C1 segment of cervical spinal cord (tissue), 14 donors: ENCODE data around the gene RAB3B.
"Not testable (repeated sequence)": the region's sequence is repeated elsewhere in the genome, so short reads cannot be mapped to it uniquely, and the experiment has no call there.

Experiments used
- DNase-seq, 14 donors: peaks; one replicate each; lab custom pipeline; 2025; lab: John Stamatoyannopoulos, UW

The RAB3B gene

GRCh38 chr1:51990478-51990965 is at the start of gene RAB3B:
Gene RAB3B, minus strand, starts transcription at chr1:51990700. Its CDS starts 13,583 bp downstream, at chr1:51977117.
- peak in 1 of 14 donors; percentile 2 for DNase-seq

- DNase-seq, result no peak
Measured at GRCh38 chr1:52037909-52038308, 47.4 kb upstream of the RAB3B start.

- DNase-seq, result no peak
Measured at GRCh38 chr1:52037402-52037814, 46.9 kb upstream of the RAB3B start.

- no peak for DNase-seq
Measured at GRCh38 chr1:52034050-52034384, 43.5 kb upstream of the RAB3B start.

- DNase-seq, result peak; percentile 20 to 88 (median 68)
Measured at GRCh38 chr1:52033190-52034049, 42.9 kb upstream of the RAB3B start, which contains the start of gene KTI12. Gene KTI12, minus strand, starts transcription at chr1:52033810. Its CDS starts 49 bp downstream, at chr1:52033761.

GRCh38 chr1:52032785-52033131 is 42.3 kb upstream of the RAB3B start:
- peak in 6 of 14 donors; percentile 3 to 39 (median 22) for DNase-seq

- no peak for DNase-seq
Measured at GRCh38 chr1:52032124-52032784, 41.8 kb upstream of the RAB3B start.

GRCh38 chr1:52028839-52029238 is 38.3 kb upstream of the RAB3B start:
- not testable (repeated sequence) for DNase-seq

- DNase-seq, result no peak
Measured at GRCh38 chr1:52028328-52028727, 37.8 kb upstream of the RAB3B start.

GRCh38 chr1:52026278-52026677 is 35.8 kb upstream of the RAB3B start:
- DNase-seq, result no peak

- no peak for DNase-seq
Measured at GRCh38 chr1:52022133-52022532, 31.6 kb upstream of the RAB3B start.

- DNase-seq, result no peak
Measured at GRCh38 chr1:52008071-52008809, 17.7 kb upstream of the RAB3B start.

- DNase-seq, result no peak
Measured at GRCh38 chr1:52007215-52008002, 16.9 kb upstream of the RAB3B start.

- not testable (repeated sequence) for DNase-seq
Measured at GRCh38 chr1:52006081-52006553, 15.6 kb upstream of the RAB3B start.

GRCh38 chr1:52005548-52005947 is 15.0 kb upstream of the RAB3B start:
- DNase-seq, result not testable (repeated sequence)

- DNase-seq, result no peak
Measured at GRCh38 chr1:52003877-52004276, 13.4 kb upstream of the RAB3B start.

GRCh38 chr1:52002038-52002917 is 11.8 kb upstream of the RAB3B start:
- peak in 7 of 14 donors; percentile 0 to 24 (median 2) for DNase-seq

- DNase-seq, result no peak
Measured at GRCh38 chr1:51998701-51999100, 8.2 kb upstream of the RAB3B start.

- DNase-seq, result no peak
Measured at GRCh38 chr1:51997974-51998382, 7.5 kb upstream of the RAB3B start.
